GM21390 (cell line): ENCODE measurements around the gene HABP2.

Experiments
- ATAC-seq: cut with Tn5 transposase; IDR thresholded peaks from one replicate; pipeline ENCODE4 v1.9.1; 2021; ENCODE audit not compliant: unreplicated experiment

Gene HABP2

DNA sequence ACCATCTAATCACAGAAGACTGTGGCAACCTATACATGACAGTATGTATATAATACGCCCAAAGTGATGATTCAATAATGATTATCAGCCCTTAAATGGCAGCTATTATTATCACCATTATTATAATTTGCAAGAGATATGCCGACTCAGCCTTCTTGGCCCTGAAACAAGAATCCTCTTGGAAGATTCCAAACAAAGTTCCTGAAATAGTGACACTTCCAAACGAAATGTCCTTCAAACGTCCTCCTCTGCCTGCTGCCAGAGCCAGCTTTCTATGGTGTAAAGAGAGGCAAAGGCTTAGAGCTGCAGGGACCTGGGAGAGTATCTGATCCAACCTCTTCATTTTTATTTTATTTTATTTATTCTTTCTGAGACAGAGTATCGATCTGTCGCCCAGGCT, 75.0 kb downstream of the HABP2 start:
- no peak for ATAC-seq

- ATAC-seq: no peak
Measured at GRCh38 chr10:113628607-113629153, 75.8 kb downstream of the HABP2 start.

- no peak for ATAC-seq
Measured at GRCh38 chr10:113630929-113631533, 78.2 kb downstream of the HABP2 start.

- ATAC-seq: no peak
Measured at GRCh38 chr10:113631684-113632367, 79.0 kb downstream of the HABP2 start.
